NCI-H345 treated with DMSO at 0.1 percent for 48 hours (cell line): Measurements from ENCODE around the gene ZW10.
"Not testable (repeated sequence)": the region's sequence is repeated elsewhere in the genome, so short reads cannot be mapped to it uniquely, and the experiment has no call there.

Source experiments
- DNase-seq: peaks from one replicate; lab custom pipeline; 2025; ENCODE audit not compliant: unreplicated experiment; lab: John Stamatoyannopoulos, UW

The ZW10 gene

GRCh38 chr11:113760241-113760640 lies 13.3 kb downstream of the ZW10 start:
- no peak for DNase-seq

- no peak for DNase-seq
Observed at GRCh38 chr11:113752932-113753331, 20.6 kb downstream of the ZW10 start.

GRCh38 chr11:113736323-113736722 lies 37.2 kb downstream of the ZW10 start:
- no peak for DNase-seq

- DNase-seq: no peak
Observed at GRCh38 chr11:113732092-113732491, 41.4 kb downstream of the ZW10 start.

- peak; percentile 31 for DNase-seq
Observed at GRCh38 chr11:113730887-113731726, 42.4 kb downstream of the ZW10 start.

GRCh38 chr11:113729456-113729855 lies 44.0 kb downstream of the ZW10 start:
- DNase-seq: no peak

GRCh38 chr11:113728814-113729213 lies 44.7 kb downstream of the ZW10 start:
- no peak for DNase-seq

- no peak for DNase-seq
Observed at GRCh38 chr11:113725913-113726312, 47.6 kb downstream of the ZW10 start.

- no peak for DNase-seq
Observed at GRCh38 chr11:113725407-113725806, 48.1 kb downstream of the ZW10 start.

GRCh38 chr11:113724778-113725177 lies 48.7 kb downstream of the ZW10 start:
- no peak for DNase-seq

- DNase-seq: no peak
Observed at GRCh38 chr11:113723787-113724186, 49.7 kb downstream of the ZW10 start.

- DNase-seq: no peak
Observed at GRCh38 chr11:113722934-113723333, 50.6 kb downstream of the ZW10 start.

GRCh38 chr11:113722221-113722620 lies 51.3 kb downstream of the ZW10 start:
- DNase-seq: no peak

GRCh38 chr11:113721462-113722066 lies 51.9 kb downstream of the ZW10 start:
- DNase-seq: no peak

GRCh38 chr11:113720478-113720877 lies 53.0 kb downstream of the ZW10 start:
- DNase-seq: not testable (repeated sequence)

- no peak for DNase-seq
Observed at GRCh38 chr11:113715882-113716625, 57.4 kb downstream of the ZW10 start.

- DNase-seq: no peak
Observed at GRCh38 chr11:113715273-113715672, 58.2 kb downstream of the ZW10 start.

GRCh38 chr11:113710989-113711388 lies 62.5 kb downstream of the ZW10 start:
- no peak for DNase-seq

- no peak for DNase-seq
Observed at GRCh38 chr11:113705871-113706655, 67.4 kb downstream of the ZW10 start, which contains the start of gene TMPRSS5. Gene TMPRSS5, minus strand, starts transcription at chr11:113706308. Its CDS starts 84 bp downstream, at chr11:113706224.

GRCh38 chr11:113703551-113703950 lies 69.9 kb downstream of the ZW10 start:
- DNase-seq: not testable (repeated sequence)

GRCh38 chr11:113701491-113701890 lies 72.0 kb downstream of the ZW10 start:
- no peak for DNase-seq
